NCI-H1436 treated with DMSO at 0.1 percent for 48 hours (cell line): ENCODE data around the gene IKZF5.

Experiments
- DNase-seq: peaks from one replicate; lab custom pipeline; 2025; lab: John Stamatoyannopoulos, UW

IKZF5 gene

GRCh38 chr10:123014772-123015171 lies 6.2 kb upstream of the IKZF5 start:
- no peak for DNase-seq

DNA sequence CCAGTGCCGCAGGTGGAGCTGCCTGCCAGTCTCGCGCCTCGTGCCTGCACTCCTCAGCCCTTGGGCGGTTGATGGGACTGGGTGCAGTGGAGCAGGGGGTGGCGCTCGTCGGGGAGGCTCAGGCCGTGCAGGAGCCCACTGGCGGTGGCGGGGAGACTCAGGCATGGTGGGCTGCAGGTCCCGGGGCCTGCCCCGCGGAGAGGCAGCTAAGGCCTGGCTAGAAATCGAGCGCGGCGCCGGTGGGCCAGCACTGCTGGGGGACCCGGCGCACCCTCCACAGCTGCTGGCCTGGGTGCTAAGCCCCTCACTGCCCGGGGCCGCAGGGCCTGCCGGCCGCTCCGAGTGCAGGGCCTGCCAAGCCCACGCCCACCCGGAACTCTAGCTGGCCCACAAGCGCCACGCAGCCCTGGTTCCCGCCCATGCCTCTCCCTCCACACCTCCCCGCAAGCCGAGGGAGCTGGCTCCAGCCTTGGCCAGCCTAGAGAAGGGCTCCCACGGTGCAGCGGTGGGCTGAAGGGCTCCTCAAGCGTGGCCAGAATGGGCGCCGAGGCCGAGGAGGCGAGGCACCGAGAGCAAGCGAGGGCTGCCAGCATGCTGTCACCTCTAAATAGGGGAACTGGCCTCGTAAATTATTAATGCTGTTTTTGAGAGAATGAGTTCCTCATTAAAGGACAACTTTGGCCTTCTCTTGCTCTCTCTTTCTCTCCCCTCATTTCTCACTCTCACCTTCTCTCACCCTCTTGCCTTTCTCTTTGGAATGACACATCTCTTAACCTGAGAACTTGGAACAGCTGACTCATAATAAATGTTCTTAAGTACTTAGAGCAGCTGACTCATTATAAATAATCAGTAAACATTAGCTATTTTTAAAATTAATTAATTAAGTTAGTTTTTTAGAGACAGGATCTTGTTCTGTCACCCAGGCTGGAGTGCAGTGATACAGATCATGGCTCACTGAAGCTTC lies 5.1 kb upstream of the IKZF5 start:
- DNase-seq, result no peak

- DNase-seq, result no peak
Measured at GRCh38 chr10:123011987-123012386, 3.4 kb upstream of the IKZF5 start.

GRCh38 chr10:123009105-123009820 lies 668 bp upstream of the IKZF5 start:
- DNase-seq, result no peak

DNA sequence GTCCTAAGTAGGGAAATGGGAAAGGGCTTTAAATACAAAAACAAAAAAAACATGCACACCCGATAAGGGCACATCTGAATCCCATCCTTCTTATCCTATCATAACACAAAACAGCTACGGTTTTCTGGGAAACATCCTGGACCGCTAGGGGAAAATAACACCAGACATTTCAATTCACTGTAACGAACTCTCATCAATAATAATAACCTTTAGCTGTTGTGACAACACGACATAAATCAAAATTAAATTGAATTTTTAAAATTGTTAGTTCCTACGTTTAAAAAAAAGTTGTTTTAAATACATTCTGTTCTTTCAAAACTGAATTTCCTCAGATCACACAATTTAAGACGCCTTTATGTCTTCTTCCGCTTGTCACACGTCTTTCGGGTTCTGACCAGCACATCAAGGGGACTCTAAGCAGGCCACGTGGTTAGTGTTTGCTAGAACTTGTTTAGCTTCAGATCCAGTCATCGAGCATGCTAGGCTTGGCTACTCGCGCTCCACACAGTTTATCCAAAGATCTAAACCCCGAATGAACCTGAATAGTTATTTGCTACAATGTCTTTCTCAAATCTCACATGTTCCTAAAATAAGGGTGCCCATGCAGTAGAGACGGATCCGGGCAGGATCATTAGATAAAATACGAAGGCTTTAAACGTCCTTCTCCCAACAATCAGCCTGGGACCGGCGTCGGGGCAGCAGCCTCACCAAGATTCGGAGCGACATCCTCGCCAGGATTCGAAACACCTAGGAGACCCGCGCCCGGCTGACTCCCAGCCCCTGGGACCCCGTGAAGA lies 839 bp downstream of the IKZF5 start:
- DNase-seq, result no peak

- no peak for DNase-seq
Measured at GRCh38 chr10:123004298-123004697, 4.3 kb downstream of the IKZF5 start.

DNA sequence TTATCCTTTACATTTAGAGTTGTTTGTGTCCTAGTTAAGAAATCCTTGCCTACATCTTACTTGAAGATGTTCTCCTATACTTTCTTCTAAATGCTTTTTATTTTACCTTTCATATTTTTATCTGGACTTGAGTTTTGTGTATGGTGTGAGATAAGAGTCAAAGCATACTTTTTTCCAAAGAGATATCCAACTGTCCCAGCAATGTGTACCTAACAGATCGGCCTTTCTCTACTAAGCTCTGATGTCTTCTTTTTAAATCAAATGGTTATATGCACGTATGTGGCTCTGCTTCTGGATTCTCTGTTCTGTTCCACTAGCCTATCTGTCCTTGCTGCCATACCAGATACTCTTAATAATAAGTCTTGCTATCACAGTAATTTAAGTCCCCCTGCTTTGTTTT lies 7.2 kb downstream of the IKZF5 start:
- DNase-seq, result no peak

- no peak for DNase-seq
Measured at GRCh38 chr10:123000155-123000554, 8.4 kb downstream of the IKZF5 start.

DNA sequence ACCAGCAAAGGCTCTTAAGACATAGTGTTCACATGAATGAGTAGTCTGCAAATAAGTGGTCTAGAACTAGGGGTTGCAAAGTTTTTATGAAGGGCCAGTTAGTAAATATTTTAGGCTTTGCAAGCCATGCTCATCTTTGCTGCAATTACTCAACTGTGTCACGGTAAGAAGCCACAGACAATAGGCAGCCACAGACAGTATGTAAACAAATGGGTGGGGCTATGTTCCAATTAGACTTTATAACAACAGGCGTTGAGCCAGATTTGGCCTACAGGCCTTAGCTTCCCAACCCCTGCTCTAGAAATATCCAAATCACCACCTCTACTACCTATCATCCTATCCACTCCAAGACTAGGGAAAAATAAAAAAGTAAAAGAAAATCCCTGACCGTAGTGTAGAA lies 9.2 kb downstream of the IKZF5 start:
- no peak for DNase-seq

DNA sequence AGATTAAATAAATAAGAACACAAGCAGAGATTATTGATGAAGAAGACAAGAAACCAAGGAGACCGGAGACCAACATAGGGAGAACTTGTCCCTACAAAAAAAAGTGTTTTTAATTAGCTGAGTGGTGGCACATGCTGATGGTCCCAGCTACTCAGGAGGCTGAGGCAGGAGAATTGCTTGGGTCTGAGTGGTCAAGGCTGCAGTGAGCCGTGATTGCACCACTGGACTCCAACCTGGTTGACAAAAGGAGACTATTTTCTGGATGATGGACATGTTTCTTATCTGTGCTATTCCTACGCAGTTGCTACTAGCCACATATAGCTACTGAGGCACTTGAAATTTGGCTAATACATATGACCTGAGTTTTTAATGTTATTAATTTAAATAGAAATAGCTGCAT lies 9.7 kb downstream of the IKZF5 start:
- DNase-seq, result no peak

GRCh38 chr10:122998360-122998917 lies 10.2 kb downstream of the IKZF5 start:
- no peak for DNase-seq

DNA sequence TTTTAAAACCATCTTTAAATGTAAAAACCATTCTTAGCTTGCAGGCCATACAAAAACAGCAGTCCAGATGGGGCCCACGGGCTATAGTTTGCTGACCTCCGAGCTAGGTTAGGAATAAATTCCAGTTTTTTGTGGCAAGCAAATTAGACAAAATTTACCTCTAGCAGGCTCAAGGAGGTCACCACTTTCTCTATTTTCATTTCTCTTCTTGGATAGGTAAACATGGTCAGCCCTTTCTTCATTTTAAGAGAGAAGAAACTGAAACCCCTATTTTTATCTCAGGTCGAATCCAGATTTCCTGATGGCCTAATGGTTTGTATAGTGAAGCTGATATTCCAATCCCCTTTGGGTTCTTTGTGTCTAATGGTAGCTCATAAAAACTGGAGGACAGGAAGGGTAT lies 10.7 kb downstream of the IKZF5 start:
- DNase-seq, result no peak

- no peak for DNase-seq
Measured at GRCh38 chr10:122995936-122996335, 12.7 kb downstream of the IKZF5 start.

- DNase-seq, result no peak
Measured at GRCh38 chr10:122993797-122994336, 14.7 kb downstream of the IKZF5 start.

- DNase-seq, result no peak
Measured at GRCh38 chr10:122992031-122992585, 16.5 kb downstream of the IKZF5 start.

DNA sequence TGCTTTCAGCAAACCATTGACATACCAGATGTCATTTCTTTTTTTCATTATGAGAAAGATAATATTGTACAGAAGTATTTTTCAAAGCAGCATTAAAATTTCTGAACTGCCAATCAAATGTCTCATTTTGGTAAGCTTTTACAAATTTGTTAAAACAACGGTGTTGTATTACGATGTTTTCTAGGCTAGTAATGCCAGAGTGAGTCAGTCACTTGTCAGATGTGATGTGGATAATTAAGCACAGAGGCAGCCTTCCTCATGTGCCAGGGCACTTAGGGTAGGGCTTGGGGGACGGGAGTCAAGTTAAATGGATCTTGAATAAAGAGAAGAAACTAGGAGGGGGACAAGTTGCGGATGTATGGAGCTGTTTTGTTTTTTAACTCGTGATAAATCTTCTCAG lies 18.3 kb downstream of the IKZF5 start:
- DNase-seq, result no peak

GRCh38 chr10:122988501-122988900 lies 20.1 kb downstream of the IKZF5 start:
- no peak for DNase-seq

DNA sequence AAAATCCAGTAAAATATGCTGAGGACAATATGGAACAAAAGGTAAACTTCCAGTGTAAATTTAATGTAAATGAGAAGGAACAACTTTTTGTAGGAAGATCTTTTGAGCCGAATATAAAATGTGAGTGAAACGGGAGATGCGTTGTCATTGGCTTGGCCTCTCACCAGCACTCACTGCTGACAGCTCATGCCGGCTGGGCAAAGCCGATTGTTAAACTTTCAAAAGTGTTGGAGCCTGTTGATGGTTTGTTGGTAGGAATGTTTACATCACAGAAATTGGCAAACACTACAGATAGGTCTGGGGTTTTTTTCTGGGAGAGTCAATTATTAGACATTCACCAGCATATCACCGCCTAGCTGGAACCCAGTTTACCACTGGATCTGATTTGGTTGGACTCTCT lies 22.3 kb downstream of the IKZF5 start:
- no peak for DNase-seq

DNA sequence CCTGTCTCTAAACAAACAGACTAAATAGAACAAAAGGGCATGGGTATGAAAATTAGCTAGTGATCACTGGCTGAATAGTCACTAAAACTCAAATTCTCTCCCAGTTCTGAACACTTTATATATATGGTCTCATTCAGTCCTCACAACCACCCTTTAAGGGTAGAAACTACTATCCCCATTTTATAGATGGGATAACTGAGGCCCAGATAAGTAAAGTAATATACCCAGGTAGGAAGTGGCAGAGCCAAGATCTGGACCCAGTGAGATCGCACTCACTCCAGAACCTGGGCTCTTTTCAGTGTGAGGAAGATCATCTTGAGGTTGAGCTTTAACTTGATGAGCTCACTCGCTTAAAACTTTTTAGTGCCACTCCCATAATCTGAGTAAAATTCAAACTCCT lies 23.9 kb downstream of the IKZF5 start:
- no peak for DNase-seq

- no peak for DNase-seq
Measured at GRCh38 chr10:122983898-122984297, 24.7 kb downstream of the IKZF5 start.

GRCh38 chr10:122981066-122981464 lies 27.5 kb downstream of the IKZF5 start:
- no peak for DNase-seq
